ENCODE results near the gene SPNS3.

DNA sequence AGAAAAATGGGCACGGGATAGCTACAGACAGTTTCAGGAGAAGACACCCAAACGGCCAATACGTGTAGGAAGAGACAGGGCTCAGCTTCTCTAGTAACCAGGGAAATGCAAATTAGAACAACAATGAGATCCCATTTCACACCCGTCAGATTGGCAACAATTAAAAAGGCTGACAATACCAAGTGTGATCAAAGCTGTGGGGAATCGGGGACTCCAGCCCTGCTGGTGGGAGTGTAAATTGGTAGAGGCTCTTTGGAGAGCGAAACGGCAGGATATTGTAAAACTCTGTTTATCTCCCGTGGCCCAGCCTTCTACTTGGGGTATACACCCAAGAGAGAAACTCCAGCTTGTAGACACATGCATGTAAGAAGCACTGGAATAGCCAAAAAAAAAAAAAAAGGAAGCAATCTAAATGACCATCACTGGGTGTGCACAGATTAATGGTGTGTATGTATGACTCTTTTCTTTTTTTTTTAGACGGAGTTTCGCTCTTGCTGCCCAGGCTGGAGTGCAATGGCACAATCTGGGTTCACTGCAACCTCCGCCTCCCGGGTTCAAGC lies 93.9 kb downstream of the SPNS3 start:
- TF ChIP-seq, protein P1, sequence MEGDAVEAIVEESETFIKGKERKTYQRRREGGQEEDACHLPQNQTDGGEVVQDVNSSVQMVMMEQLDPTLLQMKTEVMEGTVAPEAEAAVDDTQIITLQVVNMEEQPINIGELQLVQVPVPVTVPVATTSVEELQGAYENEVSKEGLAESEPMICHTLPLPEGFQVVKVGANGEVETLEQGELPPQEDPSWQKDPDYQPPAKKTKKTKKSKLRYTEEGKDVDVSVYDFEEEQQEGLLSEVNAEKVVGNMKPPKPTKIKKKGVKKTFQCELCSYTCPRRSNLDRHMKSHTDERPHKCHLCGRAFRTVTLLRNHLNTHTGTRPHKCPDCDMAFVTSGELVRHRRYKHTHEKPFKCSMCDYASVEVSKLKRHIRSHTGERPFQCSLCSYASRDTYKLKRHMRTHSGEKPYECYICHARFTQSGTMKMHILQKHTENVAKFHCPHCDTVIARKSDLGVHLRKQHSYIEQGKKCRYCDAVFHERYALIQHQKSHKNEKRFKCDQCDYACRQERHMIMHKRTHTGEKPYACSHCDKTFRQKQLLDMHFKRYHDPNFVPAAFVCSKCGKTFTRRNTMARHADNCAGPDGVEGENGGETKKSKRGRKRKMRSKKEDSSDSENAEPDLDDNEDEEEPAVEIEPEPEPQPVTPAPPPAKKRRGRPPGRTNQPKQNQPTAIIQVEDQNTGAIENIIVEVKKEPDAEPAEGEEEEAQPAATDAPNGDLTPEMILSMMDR (IDR thresholded peaks at IDR 0.05 in 2 of 3, conservative IDR thresholded peaks at IDR 0.05 in 1 of 3; ENCODE audit: borderline replicate concordance in 1 of 3, insufficient read depth in 1 of 3, low read depth in 2 of 3, low read length in 2 of 3) = no peak
- TF ChIP-seq YY1 (IDR thresholded peaks at IDR 0.05; ENCODE audit: extremely low read depth, insufficient replicate concordance, low read depth, low read length) (no peak), POLR2A (IDR thresholded peaks at IDR 0.05; ENCODE audit: borderline replicate concordance, extremely low read depth, insufficient read depth, insufficient read length) (no peak), EZH2phosphoT487 (IDR thresholded peaks at IDR 0.05; ENCODE audit: borderline replicate concordance) (no peak)

All from HCT116 (cell line).